Astrocyte of the spinal cord (primary cell): Measurements from ENCODE around the gene SLC25A3.
"Not testable (repeated sequence)": the region's sequence is repeated elsewhere in the genome, so short reads cannot be mapped to it uniquely, and the experiment has no call there.

Experiments used
- DNase-seq: peaks from one replicate; pipeline ENCODE4 v3.0.0; 2011; ENCODE audit warnings: low read depth, low spot score
- H3K4me3 ChIP-seq: 2 replicates; pipeline ENCODE4 v1.5.1; 2011; ENCODE audit warnings: low read depth, mild to moderate bottlenecking, low read length, moderate library complexity
- in situ Hi-C: cut with HindIII; loops from 2 replicates; pipeline ENCODE4 v1.10.0; 2017; ENCODE audit warnings: low sequenced_read_pairs
- TF ChIP-seq, protein P1 (sequence below): IDR thresholded peaks from 2 replicates; pipeline ENCODE4 v1.5.1; 2012; ENCODE audit warnings: low read depth, mild to moderate bottlenecking, low read length, inconsistent platforms

Gene SLC25A3

DNA sequence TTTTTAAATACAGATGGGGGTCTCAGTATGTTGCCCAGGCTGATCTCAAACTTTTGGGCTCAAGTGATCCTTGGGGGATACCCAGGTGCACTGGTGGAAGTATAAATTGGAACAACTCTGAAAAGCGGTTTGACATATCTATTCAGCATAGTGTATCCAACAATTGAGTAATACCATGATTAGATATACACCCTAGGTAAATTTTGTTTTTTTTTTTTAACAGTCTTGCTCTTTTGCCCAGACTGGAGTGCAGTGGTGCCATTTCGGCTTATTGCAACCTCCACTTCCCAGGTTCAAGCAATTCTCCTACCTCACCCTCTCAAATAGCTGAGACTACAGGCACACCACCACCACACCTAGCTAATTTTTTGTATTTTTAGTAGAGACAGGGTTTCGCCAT lies 31.6 kb upstream of the SLC25A3 start:
- H3K4me3 ChIP-seq: no peak overlapping the region
- in situ Hi-C loops: no loop called here
- DNase-seq: no peak
- TF ChIP-seq, protein P1, sequence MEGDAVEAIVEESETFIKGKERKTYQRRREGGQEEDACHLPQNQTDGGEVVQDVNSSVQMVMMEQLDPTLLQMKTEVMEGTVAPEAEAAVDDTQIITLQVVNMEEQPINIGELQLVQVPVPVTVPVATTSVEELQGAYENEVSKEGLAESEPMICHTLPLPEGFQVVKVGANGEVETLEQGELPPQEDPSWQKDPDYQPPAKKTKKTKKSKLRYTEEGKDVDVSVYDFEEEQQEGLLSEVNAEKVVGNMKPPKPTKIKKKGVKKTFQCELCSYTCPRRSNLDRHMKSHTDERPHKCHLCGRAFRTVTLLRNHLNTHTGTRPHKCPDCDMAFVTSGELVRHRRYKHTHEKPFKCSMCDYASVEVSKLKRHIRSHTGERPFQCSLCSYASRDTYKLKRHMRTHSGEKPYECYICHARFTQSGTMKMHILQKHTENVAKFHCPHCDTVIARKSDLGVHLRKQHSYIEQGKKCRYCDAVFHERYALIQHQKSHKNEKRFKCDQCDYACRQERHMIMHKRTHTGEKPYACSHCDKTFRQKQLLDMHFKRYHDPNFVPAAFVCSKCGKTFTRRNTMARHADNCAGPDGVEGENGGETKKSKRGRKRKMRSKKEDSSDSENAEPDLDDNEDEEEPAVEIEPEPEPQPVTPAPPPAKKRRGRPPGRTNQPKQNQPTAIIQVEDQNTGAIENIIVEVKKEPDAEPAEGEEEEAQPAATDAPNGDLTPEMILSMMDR: no peak

DNA sequence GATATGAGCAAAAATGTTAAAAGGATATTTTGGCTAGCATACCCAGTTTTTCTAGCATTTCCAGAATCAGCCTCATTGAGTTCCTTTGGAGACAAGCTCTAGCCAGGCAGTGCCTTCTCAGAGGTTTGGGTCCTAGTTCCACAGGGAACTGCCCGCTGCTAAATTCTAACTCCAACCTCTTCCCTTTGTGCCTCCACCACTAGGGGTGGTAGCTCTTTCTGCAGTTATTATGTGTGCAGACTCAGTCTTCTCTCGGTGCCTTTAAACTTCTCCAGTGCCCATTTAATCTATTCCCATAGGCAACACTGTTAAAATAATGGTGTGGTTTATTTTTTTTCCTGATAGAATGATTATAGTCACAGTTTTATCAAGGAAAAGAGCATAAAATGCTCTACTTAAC lies 21.5 kb upstream of the SLC25A3 start:
- in situ Hi-C loops: no loop called here
- DNase-seq: no peak
- TF ChIP-seq, protein P1: peak; percentile 41

DNA sequence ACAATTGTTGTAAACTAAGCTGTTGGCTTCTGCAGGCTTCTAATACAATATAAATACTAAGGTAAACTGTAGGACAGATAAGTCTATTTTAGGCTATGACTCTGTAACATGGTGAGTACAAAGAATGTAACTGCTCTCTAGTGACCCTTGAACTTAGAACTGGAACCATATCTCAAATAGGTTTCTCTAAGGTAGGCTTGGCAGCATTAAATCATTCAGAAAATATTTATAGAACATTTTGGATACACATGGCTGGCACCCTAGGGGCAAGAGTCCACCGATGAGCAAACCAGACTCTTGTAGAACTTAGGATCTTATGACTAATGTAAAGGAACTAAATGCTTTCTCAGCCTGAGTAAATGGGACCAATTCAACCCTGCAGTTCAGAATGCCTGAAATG lies 19.4 kb upstream of the SLC25A3 start:
- TF ChIP-seq, protein P1: no peak
- H3K4me3 ChIP-seq: no peak overlapping the region
- in situ Hi-C loops: no loop called here
- DNase-seq: no peak

More for the DNA sequence above, 21.5 kb upstream of the SLC25A3 start:
- no peak overlapping the region for H3K4me3 ChIP-seq

DNA sequence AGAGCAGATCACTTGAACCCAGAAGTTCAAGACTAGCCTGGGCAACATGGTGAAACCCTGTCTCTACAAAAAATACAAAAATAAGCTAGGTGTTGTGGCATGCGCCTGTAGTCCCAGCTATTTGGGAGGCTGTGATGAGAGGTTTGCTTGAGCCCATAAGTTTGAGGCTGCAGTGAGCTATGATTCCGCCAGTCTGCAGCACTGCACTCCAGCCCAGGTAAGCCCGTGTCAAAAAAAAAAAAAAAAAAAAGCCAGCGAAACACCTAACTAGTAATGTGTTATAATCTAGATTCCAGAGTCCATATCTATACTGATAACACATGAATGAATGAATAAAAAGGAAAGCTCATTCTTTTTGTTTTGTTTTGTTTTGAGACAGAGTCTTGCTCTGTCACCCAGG lies 18.5 kb upstream of the SLC25A3 start:
- DNase-seq: no peak
- in situ Hi-C loops: no loop called here
- no peak overlapping the region for H3K4me3 ChIP-seq
- TF ChIP-seq, protein P1: no peak

DNA sequence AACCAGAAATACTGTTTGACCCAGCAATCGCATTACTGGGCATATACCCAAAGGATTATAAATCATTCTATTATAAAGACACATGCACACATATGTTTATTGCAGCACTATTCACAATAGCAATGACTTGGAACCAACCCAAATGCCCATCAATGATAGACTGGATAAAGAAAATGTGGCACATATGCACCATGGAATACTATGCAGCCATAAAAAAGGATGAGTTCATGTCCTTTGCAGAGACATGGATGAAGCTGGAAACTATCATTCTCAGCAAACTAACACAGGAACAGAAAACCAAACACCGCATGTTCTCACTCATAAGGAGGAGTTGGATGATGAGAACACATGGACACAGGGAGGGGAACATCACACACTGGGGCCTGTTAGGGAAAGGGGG lies 16.7 kb upstream of the SLC25A3 start:
- H3K4me3 ChIP-seq, in situ Hi-C loops, DNase-seq: not testable (repeated sequence)

DNA sequence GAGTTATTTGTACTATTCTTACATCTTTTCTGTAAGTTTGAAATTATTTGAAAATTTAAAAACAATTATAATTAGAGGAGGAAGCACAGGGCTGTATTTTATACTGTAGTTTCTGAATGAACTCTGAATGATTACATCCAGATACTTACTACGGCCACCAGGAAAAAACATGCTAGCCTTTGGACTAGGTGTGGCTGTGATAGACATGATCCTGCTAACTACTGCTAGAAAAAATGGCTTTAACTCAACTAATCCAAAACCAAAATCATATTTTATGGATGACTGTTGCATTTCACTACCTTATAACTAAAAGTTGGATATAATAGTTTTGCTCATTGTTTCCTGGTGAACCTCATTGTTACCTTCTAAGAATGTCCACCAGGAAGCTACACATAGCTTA lies 15.1 kb upstream of the SLC25A3 start:
- in situ Hi-C loops: no loop called here

DNA sequence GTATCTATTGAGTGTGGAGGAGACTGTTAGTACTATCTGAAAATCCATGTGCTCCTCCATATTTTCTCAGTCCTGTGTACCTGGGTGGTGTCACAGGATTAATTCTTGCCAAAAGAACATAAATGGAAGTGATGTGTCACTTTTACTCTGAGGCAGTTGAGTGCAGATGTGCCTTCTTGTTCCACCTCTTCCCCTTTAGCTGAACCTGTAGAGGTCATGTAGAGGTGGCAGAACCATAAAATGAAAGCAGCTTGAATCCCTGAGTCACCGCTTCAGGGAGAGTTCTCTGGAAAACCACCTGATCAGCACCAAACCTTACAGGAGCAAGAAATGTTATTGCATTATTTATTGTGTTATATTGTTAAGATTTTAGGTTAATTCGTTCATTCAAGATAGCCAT lies 14.7 kb upstream of the SLC25A3 start:
- no peak overlapping the region for H3K4me3 ChIP-seq
- in situ Hi-C loops: no loop called here
- peak; percentile 55 for DNase-seq
- TF ChIP-seq, protein P1: no peak

More for the DNA sequence above, 15.1 kb upstream of the SLC25A3 start:
- TF ChIP-seq, protein P1: no peak
- no peak overlapping the region for H3K4me3 ChIP-seq
- no peak for DNase-seq
